GM23338 (cell line): ENCODE results near the gene CANT1.

ENCODE experiments used
- POLR2AphosphoS5 ChIP-seq: IDR thresholded peaks from 2 replicates; pipeline ENCODE4 v1.6.1; 2016; ENCODE audit warnings: antibody characterized with exemption, low read depth
- TF ChIP-seq, protein P1 (sequence below), 2 experiments: fragments of 200-600 bp in 1 of 2; sonication (generic) in 1 of 2; conservative IDR thresholded peaks; 2 replicates each; pipeline versions ENCODE4 v1.5.1 to v1.6.1; 2016 to 2017; ENCODE audit warnings: antibody characterized with exemption in 2 of 2, low read depth in 2 of 2, mild to moderate bottlenecking in 2 of 2, moderate library complexity in 1 of 2

DNA sequence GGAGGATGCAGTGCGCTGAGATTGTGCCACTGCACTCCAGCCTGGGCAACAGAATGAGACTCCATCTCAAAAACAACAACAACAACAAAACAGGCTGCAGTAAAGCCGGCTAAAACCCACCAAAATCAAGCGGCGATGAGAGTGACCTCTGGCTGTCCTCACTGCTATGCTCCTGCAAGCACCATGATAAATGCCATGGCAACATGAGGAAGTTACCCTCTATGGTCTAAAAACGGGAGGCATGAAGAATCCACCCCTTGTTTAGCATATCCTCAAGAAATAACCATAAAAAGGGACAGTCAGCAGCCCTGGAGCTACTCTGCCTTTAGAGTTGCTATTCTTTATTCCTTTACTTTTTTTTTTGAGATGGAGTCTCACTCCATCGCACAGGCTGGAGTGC, 21.4 kb downstream of the CANT1 start:
- TF ChIP-seq, protein P1, sequence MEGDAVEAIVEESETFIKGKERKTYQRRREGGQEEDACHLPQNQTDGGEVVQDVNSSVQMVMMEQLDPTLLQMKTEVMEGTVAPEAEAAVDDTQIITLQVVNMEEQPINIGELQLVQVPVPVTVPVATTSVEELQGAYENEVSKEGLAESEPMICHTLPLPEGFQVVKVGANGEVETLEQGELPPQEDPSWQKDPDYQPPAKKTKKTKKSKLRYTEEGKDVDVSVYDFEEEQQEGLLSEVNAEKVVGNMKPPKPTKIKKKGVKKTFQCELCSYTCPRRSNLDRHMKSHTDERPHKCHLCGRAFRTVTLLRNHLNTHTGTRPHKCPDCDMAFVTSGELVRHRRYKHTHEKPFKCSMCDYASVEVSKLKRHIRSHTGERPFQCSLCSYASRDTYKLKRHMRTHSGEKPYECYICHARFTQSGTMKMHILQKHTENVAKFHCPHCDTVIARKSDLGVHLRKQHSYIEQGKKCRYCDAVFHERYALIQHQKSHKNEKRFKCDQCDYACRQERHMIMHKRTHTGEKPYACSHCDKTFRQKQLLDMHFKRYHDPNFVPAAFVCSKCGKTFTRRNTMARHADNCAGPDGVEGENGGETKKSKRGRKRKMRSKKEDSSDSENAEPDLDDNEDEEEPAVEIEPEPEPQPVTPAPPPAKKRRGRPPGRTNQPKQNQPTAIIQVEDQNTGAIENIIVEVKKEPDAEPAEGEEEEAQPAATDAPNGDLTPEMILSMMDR (conservative IDR thresholded peaks at IDR 0.05; ENCODE audit: low read depth in 2 of 2): no peak
- no peak for TF ChIP-seq POLR2AphosphoS5
